Measurements from ENCODE around the gene HSPA2. TPM values are rescaled to one million over a fixed set of nuclear protein-coding genes. Genes with fewer than 3 reads are reported as not detected.

HSPA2 gene
- total and polyA plus RNA-seq, 2 donors from 2014 or later: 41.9 to 56.2 TPM

GRCh38 chr14:64509036-64509435 is 31.5 kb upstream of the HSPA2 start:
- FAIRE-seq (no peak), DNase-seq (no peak)
- Histone ChIP-seq H3K9me3 (ENCODE audit: control insufficient read depth in 2 of 3, insufficient read depth in 1 of 3, low read length in 3 of 3) (no peaks in the 10 kb centered on the region), H3K27ac (ENCODE audit: low read depth in 2 of 2, low read length in 2 of 2) (no peak overlapping the region), H3K4me1 (ENCODE audit: control insufficient read depth in 2 of 3, insufficient read depth in 2 of 3, low read depth in 1 of 3, low read length in 3 of 3) (peaks cover 0 to 10% (median 5%) of the 10 kb centered on the region in 3 donors), H3K36me3 (ENCODE audit: control insufficient read depth in 2 of 3, insufficient read depth in 3 of 3, low read length in 3 of 3) (no peaks in the 10 kb centered on the region), H3K4me3 (ENCODE audit: low read length in 3 of 3) (no peak overlapping the region), H3K9ac (ENCODE audit: low read length in 3 of 3) (no peak overlapping the region), H3K27me3 (ENCODE audit: control insufficient read depth, insufficient read depth, low read length) (no peaks in the 10 kb centered on the region)
- TF ChIP-seq CTCF (IDR thresholded peaks at IDR 0.05; ENCODE audit: borderline replicate concordance, extremely low read depth, insufficient read depth): no peak
- intact Hi-C loops (cut with DNase I): no loop called here

- peak; percentile 87 for TF ChIP-seq CTCF (IDR thresholded peaks at IDR 0.05; ENCODE audit: borderline replicate concordance, extremely low read depth, insufficient read depth)
- Histone ChIP-seq H3K27me3 (ENCODE audit: control insufficient read depth, insufficient read depth, low read length) (no peaks in the 10 kb centered on the region), H3K36me3 (ENCODE audit: control insufficient read depth in 2 of 3, insufficient read depth in 3 of 3, low read length in 3 of 3) (no peaks in the 10 kb centered on the region), H3K4me3 (ENCODE audit: low read length in 3 of 3) (no peak overlapping the region), H3K4me1 (ENCODE audit: control insufficient read depth in 2 of 3, insufficient read depth in 2 of 3, low read depth in 1 of 3, low read length in 3 of 3) (peaks cover 0 to 10% (median 5%) of the 10 kb centered on the region in 3 donors), H3K9ac (ENCODE audit: low read length in 3 of 3) (peak overlapping the region in 1 of 3 donors; percentile 12), H3K9me3 (ENCODE audit: control insufficient read depth in 2 of 3, insufficient read depth in 1 of 3, low read length in 3 of 3) (no peaks in the 10 kb centered on the region), H3K27ac (ENCODE audit: low read depth in 2 of 2, low read length in 2 of 2) (peak overlapping the region in 1 of 2 donors; percentile 54)
- FAIRE-seq (peak; percentile 55), DNase-seq (peak in 4 of 5 donors; percentile 56 to 87 (median 70))
- intact Hi-C loops (cut with DNase I): no loop called here
Observed at GRCh38 chr14:64510825-64511671, 29.5 kb upstream of the HSPA2 start.

- intact Hi-C loops (cut with DNase I): no loop called here
- Histone ChIP-seq H3K27ac (ENCODE audit: low read depth in 2 of 2, low read length in 2 of 2) (no peak overlapping the region), H3K36me3 (ENCODE audit: control insufficient read depth in 2 of 3, insufficient read depth in 3 of 3, low read length in 3 of 3) (no peaks in the 10 kb centered on the region), H3K27me3 (ENCODE audit: control insufficient read depth, insufficient read depth, low read length) (no peaks in the 10 kb centered on the region), H3K4me1 (ENCODE audit: control insufficient read depth in 2 of 3, insufficient read depth in 2 of 3, low read depth in 1 of 3, low read length in 3 of 3) (peaks cover 0 to 10% (median 5%) of the 10 kb centered on the region in 3 donors), H3K9ac (ENCODE audit: low read length in 3 of 3) (no peak overlapping the region), H3K4me3 (ENCODE audit: low read length in 3 of 3) (no peak overlapping the region), H3K9me3 (ENCODE audit: control insufficient read depth in 2 of 3, insufficient read depth in 1 of 3, low read length in 3 of 3) (no peaks in the 10 kb centered on the region)
- no peak for DNase-seq
- no peak for FAIRE-seq
- no peak for TF ChIP-seq CTCF (IDR thresholded peaks at IDR 0.05; ENCODE audit: borderline replicate concordance, extremely low read depth, insufficient read depth)
Observed at GRCh38 chr14:64513271-64513670, 27.3 kb upstream of the HSPA2 start.

All from kidney (tissue), 14 donors.